ENCODE data around the gene MEF2A.

- TF ChIP-seq CTCF (IDR thresholded peaks at IDR 0.05) (no peak), POLR2A (IDR thresholded peaks at IDR 0.05) (no peak)
Measured at GRCh38 chr15:99734575-99734974, 168.8 kb downstream of the MEF2A start.

Measured in lower leg skin (tissue), 3 donors.